Loucy (cell line): ENCODE results near the gene GATA3.

Experiments used
- EZH2phosphoT487 ChIP-seq: fragments of 200-600 bp; IDR thresholded peaks from 2 replicates; pipeline ENCODE4 v1.6.1; 2018; ENCODE audit warnings: antibody characterized with exemption, mild to moderate bottlenecking, moderate library complexity, borderline replicate concordance
- TF ChIP-seq, protein P1 (sequence below): fragments of 200-600 bp; sonication (generic); conservative IDR thresholded peaks from 2 replicates; pipeline ENCODE4 v1.5.1; 2014; ENCODE audit warnings: mild to moderate bottlenecking, antibody characterized with exemption, low read length

DNA sequence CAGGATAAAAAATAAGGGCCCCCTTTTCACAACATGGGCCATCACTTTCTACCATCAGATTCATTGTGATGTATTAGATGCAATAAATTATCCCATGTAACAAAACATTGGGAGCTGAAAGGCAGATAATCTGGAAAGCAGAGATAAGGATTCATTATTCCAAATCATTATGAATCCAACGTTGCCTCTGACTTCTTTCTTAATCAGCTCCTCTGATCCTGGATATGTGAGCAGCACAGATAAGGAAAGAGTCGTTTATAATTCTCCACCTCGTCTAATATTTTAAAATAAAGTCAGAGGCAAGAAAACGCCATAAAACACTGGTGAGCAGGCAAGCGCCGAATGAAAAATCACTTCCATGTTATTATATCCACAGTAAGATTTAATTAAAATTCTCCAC, 13.8 kb upstream of the GATA3 start:
- TF ChIP-seq, protein P1, sequence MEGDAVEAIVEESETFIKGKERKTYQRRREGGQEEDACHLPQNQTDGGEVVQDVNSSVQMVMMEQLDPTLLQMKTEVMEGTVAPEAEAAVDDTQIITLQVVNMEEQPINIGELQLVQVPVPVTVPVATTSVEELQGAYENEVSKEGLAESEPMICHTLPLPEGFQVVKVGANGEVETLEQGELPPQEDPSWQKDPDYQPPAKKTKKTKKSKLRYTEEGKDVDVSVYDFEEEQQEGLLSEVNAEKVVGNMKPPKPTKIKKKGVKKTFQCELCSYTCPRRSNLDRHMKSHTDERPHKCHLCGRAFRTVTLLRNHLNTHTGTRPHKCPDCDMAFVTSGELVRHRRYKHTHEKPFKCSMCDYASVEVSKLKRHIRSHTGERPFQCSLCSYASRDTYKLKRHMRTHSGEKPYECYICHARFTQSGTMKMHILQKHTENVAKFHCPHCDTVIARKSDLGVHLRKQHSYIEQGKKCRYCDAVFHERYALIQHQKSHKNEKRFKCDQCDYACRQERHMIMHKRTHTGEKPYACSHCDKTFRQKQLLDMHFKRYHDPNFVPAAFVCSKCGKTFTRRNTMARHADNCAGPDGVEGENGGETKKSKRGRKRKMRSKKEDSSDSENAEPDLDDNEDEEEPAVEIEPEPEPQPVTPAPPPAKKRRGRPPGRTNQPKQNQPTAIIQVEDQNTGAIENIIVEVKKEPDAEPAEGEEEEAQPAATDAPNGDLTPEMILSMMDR: no peak
- TF ChIP-seq EZH2phosphoT487: no peak
